Measurements from ENCODE around the gene FAM13A. TPM values are rescaled to one million over a fixed set of nuclear protein-coding genes. Genes with fewer than 3 reads are reported as not detected.
"Not testable (repeated sequence)": the region's sequence is repeated elsewhere in the genome, so short reads cannot be mapped to it uniquely, and the experiment has no call there.

FAM13A gene
- total and polyA plus RNA-seq, 9 of the 15 experiments (the other 6 are each of a cell fraction or from before 2014, with no cell fraction given), result 11.3 to 23.3 (median 14.7) TPM

DNA sequence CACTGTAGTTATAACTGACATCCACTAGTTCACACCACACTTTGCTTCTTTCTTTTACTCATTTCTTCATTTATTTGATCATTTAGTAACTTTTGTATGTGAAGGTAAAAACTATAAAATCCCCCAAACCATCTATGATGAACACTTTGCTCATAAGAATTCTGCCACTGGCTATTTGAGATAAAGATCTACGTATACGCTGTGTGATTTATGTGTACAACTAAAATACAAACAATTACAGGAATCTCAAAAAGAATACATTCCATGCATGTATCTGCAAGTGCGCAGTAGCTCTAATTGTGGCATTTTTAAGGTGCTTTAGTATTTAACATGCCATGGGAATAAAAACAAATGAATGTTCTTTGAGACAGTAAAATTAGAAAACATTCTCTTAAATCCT lies 202.5 kb downstream of the FAM13A start:
- BruUV-seq (replicated peaks), result no TSS peak
- H3K4me2 ChIP-seq (ENCODE audit: insufficient read depth, low read length), result no peak overlapping the region
- CTCF ChIA-PET (ENCODE audit: low intra/inter-chr PET ratio), result no interaction called here

DNA sequence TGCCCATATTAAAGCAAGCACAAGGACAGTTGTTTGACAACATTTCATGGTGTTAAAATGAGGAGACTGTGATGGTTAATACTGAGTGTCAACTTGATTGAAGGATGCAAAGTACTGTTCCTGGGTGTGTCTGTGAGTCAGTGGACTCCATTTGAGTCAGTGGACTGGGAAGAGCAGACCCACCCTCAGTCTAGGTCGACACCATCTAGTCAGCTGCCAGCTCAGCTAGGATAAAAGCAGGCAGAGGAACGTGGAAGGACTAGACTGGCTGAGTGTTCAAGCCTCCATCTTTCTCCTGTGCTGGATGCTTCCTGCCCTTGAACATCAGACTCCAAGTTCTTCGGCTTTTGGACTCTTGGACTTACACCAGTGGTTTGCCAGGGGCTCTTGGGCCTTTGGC lies 203.4 kb downstream of the FAM13A start:
- BruUV-seq (replicated peaks); H3K27me3 ChIP-seq (ENCODE audit: control insufficient read depth in 2 of 2, insufficient read depth in 2 of 2, low read length in 2 of 2); FAIRE-seq; ATAC-seq; H4K20me1 ChIP-seq (replicated peaks; ENCODE audit: control insufficient read depth, insufficient read depth, low read length); H3K9me1 ChIP-seq (ENCODE audit: control insufficient read depth, insufficient read depth, low read length); H3K9me3 ChIP-seq (replicated peaks; ENCODE audit: control insufficient read depth, insufficient read depth, low read depth, low read length); H3K27ac ChIP-seq (ENCODE audit: extremely low read depth, low read depth, low read length); H3K4me1 ChIP-seq (replicated peaks in 1 of 2; ENCODE audit: control insufficient read depth in 2 of 2, insufficient read depth in 2 of 2, low read length in 2 of 2); H2AFZ ChIP-seq (ENCODE audit: low read depth, low read length); DNase-seq (ENCODE audit: extremely low read depth in 1 of 4, low spot score in 3 of 4); CTCF ChIA-PET (ENCODE audit: low intra/inter-chr PET ratio); H3K79me2 ChIP-seq (ENCODE audit: control insufficient read depth, insufficient read depth, low read length); in situ Hi-C loops (cut with MboI); H3K36me3 ChIP-seq (ENCODE audit: control insufficient read depth, insufficient read depth, low read length); H3K4me3 ChIP-seq; intact Hi-C loops (cut with micrococcal nuclease); H3K9ac ChIP-seq (ENCODE audit: insufficient read depth in 1 of 2, low read depth in 2 of 2, low read length in 2 of 2); H3K4me2 ChIP-seq (ENCODE audit: insufficient read depth, low read length): not testable (repeated sequence)
- WGBS (ENCODE audit: insufficient coverage, low coverage, missing lambda C conversion rate), result 38% methylated on average over 3 of the region's 3 CpGs
- POLR2A ChIA-PET, result interaction anchor here (1.4 kb wide), 1 partner anchor 27 kb away, joined by 3 read pairs; no protein-coding TSS in a partner anchor

More for the DNA sequence above, 202.5 kb downstream of the FAM13A start:
- H3K27ac ChIP-seq (ENCODE audit: extremely low read depth, low read depth, low read length), result no peak overlapping the region
- POLR2A ChIA-PET, result no interaction called here
- no peaks in the 10 kb centered on the region for H3K9me3 ChIP-seq (replicated peaks; ENCODE audit: control insufficient read depth, insufficient read depth, low read depth, low read length)
- H3K4me1 ChIP-seq (replicated peaks in 1 of 2; ENCODE audit: control insufficient read depth in 2 of 2, insufficient read depth in 2 of 2, low read length in 2 of 2), result peaks cover 0 to 6% of the 10 kb centered on the region in 2 experiments; a peak in 2 of 5 replicates
- no peaks in the 10 kb centered on the region for H3K9me1 ChIP-seq (ENCODE audit: control insufficient read depth, insufficient read depth, low read length)
- TF ChIP-seq LARP7 (IDR thresholded peaks at IDR 0.05) (no peak), SMARCE1 (IDR thresholded peaks at IDR 0.05) (no peak), CBFA2T3 (IDR thresholded peaks at IDR 0.05) (no peak)
- TF ChIP-seq, protein P1, sequence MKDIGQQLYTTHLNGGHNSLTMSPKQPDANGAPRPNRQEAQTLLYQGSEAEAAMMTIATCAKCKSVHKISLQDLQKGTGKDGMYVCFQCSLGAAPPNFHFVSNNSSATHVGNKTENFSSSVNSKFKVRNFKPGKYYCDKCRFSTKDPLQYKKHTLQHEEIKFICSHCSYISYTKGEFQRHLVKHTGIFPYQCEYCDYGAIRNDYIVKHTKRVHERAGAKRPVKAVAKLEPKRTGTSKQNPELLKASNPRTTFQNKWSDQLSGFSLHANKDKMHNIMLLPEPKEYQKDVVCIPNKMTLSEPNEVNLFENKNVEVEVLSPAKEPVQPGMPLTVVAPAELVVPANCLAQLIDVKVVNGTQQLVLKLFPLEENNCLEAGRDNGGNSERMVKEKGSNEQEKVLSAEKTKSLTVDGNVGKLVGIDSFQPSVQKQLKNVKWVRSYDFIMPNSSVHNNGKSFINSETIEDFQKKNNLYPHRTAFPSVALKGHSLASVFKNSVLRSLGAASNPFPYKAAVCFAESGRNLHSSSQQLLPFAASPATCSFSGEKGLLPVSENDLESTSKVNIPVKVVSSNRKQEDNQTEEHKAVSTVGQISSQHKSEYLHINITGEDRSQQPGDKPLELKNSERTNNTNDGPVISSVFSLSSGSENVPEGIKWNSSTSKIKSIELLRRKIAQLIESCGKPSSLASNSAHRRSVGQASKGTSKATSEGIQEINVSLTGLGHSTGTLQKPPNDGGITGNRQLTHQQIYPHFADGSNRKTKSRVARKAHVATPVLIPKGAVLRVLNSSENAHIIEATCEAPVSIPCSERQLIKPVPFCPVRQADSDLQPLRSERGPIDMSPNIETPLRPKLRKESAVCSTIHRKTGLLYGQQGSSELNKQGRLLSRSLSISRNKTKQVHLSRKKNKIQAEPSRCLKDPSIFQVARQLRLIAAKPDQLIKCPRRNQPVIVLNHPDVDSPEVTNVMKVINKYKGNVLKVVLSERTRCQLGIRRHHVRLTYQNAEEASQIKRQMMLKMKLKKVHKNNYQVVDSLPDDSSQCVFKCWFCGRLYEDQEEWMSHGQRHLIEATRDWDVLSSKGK (CRISPR knock-in tag; IDR thresholded peaks at IDR 0.05), result no peak
- H3K9ac ChIP-seq (ENCODE audit: insufficient read depth in 1 of 2, low read depth in 2 of 2, low read length in 2 of 2), result no peak overlapping the region
- intact Hi-C loops (cut with micrococcal nuclease), result no loop called here
- in situ Hi-C loops (cut with MboI), result no loop called here
- H3K36me3 ChIP-seq (ENCODE audit: control insufficient read depth, insufficient read depth, low read length), result no peaks in the 10 kb centered on the region
- DNase-seq (ENCODE audit: extremely low read depth in 1 of 4, low spot score in 3 of 4) (no peak), FAIRE-seq (no peak), ATAC-seq (no peak)
- H3K79me2 ChIP-seq (ENCODE audit: control insufficient read depth, insufficient read depth, low read length), result no peaks in the 10 kb centered on the region
- no peaks in the 10 kb centered on the region for H3K27me3 ChIP-seq (ENCODE audit: control insufficient read depth in 2 of 2, insufficient read depth in 2 of 2, low read length in 2 of 2)
- H3K4me3 ChIP-seq, result no peak overlapping the region
- WGBS (ENCODE audit: insufficient coverage, low coverage, missing lambda C conversion rate), result 68% methylated on average over 3 of the region's 3 CpGs
- no peaks in the 10 kb centered on the region for H4K20me1 ChIP-seq (replicated peaks; ENCODE audit: control insufficient read depth, insufficient read depth, low read length)
- H2AFZ ChIP-seq (ENCODE audit: low read depth, low read length), result no peak overlapping the region

Data from K562 (cell line).